ENCODE results near the gene NADK.
"Not testable (repeated sequence)": the region's sequence is repeated elsewhere in the genome, so short reads cannot be mapped to it uniquely, and the experiment has no call there.

Gene NADK

GRCh38 chr1:1742529-1742928 lies 35.7 kb downstream of the NADK start:
- DNase-seq, result not testable (repeated sequence)

DNA sequence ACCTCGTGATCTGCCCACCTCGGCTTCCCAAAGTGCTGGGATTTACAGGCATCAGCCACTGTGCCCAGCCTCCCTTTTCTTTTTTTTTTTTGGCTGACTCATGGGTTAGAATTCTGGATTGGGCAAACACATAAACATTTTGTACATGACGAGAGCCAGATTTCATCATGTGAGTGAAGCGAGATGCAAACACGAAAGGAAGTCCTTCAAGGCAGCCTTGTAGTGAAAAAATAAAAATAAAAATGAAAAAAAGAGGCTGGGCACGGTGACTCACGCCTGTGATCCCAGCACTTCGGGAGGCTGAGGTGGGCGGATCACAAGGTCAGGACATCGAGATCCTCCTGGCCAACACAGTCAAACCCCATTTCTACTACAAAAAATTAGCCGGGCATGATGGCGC lies 37.3 kb downstream of the NADK start:
- DNase-seq, result not testable (repeated sequence)

- DNase-seq, result not testable (repeated sequence)
Observed at GRCh38 chr1:1738799-1739337, 39.4 kb downstream of the NADK start.

DNA sequence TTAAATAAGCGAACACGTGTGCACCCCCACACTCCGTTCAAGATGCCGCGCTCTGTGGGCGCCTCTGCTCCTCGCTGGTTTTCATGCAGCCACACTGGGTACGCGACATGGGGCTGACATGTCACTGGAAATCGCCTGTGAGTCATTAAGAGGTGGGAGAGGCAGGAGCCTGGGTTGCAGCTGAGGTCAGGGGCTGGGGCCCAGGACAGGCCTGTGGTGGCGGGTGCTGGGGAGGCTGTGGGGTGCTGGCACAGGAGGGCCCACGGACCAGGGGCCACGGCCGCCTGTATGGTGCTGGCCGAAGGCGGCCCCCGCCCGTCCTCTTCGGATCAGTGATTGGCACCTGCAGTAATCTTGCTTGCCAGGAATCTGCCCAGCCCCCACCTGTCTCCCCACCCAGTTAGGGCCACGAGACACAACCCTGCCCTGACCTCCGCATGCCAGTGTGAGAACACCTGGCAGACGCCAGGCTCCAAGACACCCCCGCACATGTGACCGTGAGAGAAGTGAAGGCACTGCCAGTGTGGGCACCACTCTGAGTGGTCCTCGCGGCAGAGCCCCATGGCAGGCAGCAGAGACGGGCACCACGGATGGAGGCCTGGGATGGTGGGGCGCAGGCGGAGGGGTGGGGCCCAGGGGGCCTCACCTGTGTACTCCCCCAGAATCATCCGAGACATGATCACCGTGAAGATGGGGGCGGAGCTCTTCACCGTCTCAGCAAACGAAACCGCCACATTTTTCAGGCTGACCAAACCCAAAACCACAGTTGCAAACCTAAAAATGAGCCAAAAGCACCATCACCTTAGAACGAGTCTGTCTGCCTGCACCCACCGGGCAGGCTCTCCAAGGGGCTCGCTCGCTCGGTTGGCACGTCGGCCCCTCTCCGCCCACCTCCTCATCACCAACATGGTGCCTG lies 40.3 kb downstream of the NADK start:
- not testable (repeated sequence) for DNase-seq

DNA sequence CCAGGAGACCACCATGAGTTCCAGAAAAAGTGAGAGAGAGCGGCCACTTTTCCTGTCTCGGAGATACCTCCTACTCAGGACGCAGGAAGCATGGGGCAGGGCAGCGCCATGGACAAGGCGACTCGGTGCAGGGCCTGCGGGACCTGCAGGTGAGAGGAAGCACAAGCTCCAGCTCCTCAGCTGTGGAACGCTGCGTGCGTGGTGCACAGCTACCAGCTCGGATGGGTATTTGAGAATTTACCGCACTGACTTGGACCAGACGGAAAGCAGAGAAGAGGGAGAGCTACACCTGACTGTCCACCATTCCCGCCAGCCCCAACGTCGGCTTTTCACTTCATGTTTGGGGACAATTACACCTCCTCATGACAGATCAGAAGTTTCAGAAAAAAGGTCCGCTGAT lies 45.9 kb downstream of the NADK start:
- DNase-seq, result no peak

GRCh38 chr1:1730870-1731269 lies 47.4 kb downstream of the NADK start:
- no peak for DNase-seq

GRCh38 chr1:1730230-1730629 lies 48.0 kb downstream of the NADK start:
- DNase-seq, result not testable (repeated sequence)

DNA sequence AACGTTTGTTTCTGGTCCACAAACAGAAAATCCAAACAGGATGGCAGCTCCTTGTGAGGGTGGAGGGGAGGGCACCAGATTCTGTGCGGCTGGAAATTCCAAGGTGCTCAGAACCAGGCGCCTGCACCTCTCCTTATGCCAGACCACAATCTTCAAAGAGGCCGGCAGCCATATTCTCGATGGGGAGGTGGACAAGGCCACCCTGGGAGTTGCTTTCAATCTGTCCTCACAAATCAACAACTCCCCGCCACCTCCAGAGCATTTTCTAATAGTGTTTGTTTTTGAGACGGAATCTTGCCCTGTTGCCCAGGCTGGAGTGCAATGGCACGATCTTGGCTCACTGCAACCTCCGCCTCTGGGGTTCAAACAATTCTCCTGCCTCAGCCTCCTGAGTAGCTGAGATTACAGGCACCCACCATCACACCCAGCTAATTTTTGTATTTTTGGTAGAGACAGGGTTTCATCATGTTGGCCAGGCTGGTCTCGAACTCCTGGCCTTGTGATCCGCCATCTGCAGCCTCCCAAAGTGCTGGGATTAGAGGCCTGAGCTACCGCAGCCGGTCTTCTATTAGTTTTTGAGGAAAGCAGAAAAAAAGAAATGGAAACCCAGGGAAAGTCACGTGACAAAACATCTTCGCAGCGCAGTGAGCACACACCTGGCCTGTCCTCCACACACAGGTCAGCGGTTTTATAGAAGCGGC lies 49.0 kb downstream of the NADK start:
- DNase-seq, result not testable (repeated sequence)

DNA sequence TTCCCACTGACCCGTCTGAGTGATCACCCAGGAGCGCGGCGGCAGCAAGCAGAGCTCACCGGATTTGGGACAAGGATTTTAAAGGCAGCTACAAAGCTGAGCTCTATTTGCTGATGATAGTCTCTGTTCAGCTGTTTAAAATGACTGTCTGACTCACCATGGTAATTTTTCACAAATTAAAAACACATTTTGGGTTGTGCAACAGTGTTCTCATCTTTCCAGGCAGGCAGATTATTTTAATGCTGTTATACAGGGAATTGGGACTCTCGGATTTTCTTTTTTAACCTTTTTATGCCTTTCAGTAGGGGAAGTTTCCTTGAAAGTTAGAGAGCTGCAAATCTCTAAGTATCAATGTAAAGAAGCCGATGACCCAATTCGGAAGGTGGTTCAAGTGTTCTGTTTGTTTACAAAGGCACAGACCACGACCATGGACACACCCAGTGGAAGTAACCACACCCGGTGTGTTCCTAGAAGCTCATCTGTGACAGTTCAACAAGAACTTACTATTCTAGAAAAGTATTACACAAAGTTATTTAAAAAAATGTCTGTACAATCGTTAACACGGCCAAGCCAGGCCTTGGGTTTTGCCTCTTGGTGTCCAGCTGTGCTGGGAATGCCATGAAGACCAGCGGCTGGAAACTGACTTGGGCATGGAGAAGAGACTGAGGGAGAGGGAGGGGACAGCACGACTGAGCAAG lies 49.8 kb downstream of the NADK start:
- DNase-seq, result not testable (repeated sequence)

DNA sequence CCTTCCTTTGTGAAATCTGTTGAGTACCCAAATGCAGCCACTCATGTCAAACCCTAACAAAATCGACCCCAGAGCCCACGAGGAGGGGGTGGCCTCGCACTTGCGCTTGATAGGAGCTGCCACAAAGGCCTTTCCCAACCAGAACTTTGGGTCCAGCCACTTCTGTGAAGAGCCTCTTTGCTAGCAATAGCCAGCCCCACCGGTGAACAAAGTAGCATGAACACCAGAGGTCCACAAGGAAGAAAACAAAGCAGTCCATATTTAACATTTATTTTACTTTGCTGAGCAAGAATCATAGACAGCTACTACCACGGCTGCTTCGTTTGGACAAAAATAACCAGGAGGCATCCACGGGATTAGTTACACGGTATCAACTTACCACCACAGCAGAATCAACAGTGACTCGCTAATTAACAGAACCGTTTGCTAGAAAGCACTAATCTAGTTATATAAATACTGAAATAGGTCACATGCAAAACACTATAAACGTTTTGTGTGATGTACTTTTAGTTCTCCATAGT lies 51.1 kb downstream of the NADK start:
- DNase-seq, result not testable (repeated sequence)

- not testable (repeated sequence) for DNase-seq
Observed at GRCh38 chr1:1726088-1726487, 52.2 kb downstream of the NADK start.

DNA sequence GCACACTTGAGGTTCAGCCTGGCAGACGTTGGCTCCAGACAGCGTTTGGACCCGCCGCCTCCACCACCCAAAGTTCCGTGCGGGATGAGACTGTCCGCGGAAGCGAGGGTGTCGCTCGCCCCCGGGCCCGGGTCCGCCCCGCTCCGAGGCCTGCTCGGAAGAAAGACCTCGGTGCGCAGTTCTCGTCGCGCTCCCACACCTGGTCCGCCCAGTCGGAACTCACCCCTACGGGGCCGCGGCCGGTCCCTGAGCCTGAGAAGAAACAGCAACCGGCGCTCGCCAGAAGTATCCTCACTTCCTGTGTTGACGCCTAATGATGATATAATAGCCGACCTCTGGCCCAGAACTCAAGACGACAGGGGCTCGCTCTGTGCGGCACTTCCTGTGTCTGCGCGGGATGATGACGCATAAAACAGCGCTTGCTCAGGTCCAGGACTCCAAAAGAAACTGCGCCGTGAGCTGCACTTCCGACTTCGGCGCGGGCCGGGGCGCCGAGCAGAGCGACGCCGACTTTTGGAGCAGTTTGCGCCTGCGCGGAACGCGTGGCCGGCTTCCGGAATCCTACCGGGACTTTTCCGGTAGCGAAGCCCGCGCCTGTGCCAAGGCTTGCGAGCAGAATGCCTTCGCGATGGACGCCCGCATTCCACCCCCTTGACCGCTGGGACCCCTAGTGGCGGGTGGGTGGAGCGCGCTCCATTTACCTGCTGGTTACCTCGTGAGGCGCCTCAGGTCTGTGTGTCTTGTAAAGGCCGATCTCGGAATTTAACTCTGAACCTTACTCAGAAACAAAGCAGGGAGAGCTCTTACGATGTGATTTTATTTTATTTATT lies 54.0 kb downstream of the NADK start, which contains the start of gene CDK11A:
Gene CDK11A, minus strand, starts transcription at position 323 of the 830 bp plus-strand sequence. CDS start 1,539 bp downstream, outside the sequence.
- DNase-seq, result peak; percentile 76 to 89

GRCh38 chr1:1721201-1721600 lies 57.1 kb downstream of the NADK start:
- no peak for DNase-seq

GRCh38 chr1:1715109-1715883 lies 63.0 kb downstream of the NADK start:
- not testable (repeated sequence) for DNase-seq

DNA sequence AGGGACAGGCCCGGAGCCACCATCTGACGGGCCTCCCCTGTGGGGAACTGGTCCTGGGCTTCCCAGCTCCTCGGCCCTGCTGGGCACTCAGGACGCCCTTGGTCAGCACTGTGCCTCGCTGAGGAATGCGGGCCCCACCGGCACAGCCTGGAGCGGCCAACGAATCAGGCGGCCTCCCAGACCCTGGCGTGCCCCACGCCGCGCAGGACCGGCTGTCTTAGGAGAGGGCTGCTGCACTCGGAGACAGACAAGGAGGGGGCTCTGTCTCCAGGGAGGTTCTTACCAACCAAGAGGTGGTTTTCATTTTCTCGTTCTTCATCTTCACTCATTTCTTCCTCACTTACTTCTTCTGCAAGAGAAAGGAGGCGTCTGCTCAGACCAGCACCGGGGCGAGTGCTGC lies 70.4 kb downstream of the NADK start:
- not testable (repeated sequence) for DNase-seq

DNA sequence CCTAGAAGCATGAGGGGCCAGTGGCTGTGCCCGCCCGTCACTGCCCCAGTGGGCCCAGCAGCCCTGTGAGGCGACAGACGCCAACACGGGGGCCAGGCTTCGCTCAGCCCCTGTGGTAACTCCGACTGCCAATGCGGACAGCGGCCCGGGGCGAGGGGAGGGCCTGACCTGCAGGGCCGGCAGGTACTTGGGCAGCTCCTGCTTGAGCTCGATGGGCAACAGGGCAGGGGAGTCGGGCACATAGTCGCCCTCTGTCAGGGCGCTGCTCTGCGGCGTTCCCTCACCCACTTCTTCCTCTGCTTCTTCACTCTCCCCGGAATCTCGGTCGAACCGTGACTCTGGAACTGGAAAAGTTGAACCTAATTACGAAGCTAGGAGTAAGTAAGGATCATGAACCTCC lies 71.0 kb downstream of the NADK start:
- not testable (repeated sequence) for DNase-seq

DNA sequence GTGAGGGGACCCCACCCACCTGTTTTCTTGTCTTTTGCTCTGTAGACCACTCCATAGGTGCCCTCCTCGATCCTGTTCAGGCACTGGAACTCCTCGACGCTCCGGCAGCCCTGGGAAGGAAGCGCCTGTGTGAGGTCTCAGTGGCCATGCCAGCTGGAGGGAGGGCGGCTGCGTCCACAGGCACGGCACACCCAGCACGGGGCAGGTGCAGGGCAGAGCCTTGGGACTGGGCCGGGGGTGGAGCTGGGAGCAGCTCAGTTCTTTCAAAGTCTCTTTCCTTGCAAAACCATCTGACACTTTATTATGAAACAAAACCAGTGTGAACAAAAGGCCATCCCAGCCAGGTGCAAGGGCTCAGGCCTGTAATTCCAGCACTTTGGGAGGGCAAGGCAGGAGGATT lies 72.6 kb downstream of the NADK start:
- not testable (repeated sequence) for DNase-seq

DNA sequence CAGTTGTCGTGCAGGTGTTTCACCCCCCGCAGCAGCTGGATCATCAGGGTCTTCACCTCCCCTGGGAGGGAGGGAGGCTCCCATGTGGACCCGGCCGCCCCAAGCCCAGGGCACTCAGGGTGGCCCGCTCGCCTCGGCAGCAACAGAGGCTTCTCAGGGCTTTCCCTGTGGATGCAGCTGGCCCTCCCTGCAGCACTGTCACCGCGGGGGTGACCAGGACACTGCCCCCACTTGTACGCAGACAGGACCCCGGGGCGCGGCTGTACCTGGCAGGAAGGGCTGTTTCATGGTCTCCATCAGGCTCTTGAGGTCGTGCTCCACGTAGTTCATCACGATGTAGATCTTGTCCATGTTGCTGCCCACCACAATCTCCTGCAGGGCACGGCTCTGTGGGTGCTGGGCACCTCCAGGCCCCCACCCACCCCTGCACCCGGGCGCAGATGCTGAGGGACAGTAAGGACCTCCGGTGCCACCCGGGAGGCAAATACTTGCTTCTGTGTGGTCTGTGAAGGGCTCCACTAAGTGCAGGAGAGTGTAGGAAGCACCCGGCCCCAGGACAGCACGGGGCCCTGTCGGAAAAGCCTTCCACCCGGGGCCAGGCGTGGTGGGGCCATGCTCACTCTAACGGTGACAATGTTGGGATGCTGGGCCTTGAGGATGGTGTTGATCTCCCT lies 73.8 kb downstream of the NADK start:
- not testable (repeated sequence) for DNase-seq

GRCh38 chr1:1703796-1704195 lies 74.5 kb downstream of the NADK start:
- DNase-seq, result no peak

DNA sequence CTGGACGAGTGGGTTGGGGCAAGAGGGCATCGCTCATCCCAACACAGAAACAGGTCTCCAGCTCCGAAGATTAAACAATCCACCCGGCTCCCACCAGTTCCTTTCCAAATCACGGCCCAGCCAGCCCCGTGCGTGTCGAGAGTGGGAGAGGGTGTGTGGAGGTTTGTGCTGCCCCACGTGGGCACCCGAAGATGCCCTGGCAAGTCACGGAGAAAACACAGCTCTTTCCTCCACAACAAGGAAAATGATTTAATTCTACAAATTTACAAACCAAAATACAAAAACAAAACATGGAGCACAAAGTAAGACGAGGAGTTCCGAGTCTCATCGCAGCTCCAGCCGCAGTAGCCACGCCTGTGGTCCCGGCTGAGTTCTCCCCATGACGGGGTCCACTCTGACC lies 75.8 kb downstream of the NADK start:
- not testable (repeated sequence) for DNase-seq

Measured in cerebellar nuclear complex (tissue), 1 donor.